A673 (cell line): ENCODE results near the gene S100A3.

Experiments
- EZH2 ChIP-seq: fragments of 200-600 bp; sonication (generic); IDR thresholded peaks from 2 replicates; pipeline ENCODE4 v1.6.1; 2017; ENCODE audit warnings: borderline replicate concordance, low read depth, mild to moderate bottlenecking, mixed read lengths, antibody characterized with exemption, low read length; ENCODE audit not compliant: poor library complexity, severe bottlenecking
- TF ChIP-seq, protein P1 (sequence below): fragments of 300-800, 200-600 bp; sonication (generic); conservative IDR thresholded peaks from 2 replicates; pipeline ENCODE4 v1.5.1; 2017; ENCODE audit warnings: low read depth, mild to moderate bottlenecking, antibody characterized with exemption, low read length, moderate library complexity, mixed read lengths

DNA sequence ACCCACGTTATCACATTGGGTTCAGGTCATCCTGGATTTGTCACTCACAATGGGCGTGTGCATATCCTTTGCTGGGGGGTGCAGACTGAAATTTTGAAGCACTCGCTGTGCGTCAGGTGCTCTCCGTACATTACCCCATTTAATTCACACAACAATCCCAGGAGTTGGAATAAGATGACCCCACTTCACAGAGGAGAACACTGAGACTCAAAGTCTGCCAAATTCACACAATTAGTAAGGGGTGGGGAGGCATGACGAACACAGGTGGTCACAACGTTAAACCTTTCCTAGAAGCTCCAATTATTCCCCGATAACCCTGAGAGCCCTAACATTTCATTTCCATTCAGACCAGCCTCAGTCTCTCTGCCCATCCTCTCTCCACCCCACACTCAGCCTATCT is 20.4 kb upstream of the S100A3 start:
- TF ChIP-seq, protein P1, sequence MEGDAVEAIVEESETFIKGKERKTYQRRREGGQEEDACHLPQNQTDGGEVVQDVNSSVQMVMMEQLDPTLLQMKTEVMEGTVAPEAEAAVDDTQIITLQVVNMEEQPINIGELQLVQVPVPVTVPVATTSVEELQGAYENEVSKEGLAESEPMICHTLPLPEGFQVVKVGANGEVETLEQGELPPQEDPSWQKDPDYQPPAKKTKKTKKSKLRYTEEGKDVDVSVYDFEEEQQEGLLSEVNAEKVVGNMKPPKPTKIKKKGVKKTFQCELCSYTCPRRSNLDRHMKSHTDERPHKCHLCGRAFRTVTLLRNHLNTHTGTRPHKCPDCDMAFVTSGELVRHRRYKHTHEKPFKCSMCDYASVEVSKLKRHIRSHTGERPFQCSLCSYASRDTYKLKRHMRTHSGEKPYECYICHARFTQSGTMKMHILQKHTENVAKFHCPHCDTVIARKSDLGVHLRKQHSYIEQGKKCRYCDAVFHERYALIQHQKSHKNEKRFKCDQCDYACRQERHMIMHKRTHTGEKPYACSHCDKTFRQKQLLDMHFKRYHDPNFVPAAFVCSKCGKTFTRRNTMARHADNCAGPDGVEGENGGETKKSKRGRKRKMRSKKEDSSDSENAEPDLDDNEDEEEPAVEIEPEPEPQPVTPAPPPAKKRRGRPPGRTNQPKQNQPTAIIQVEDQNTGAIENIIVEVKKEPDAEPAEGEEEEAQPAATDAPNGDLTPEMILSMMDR, result no peak
- no peak for TF ChIP-seq EZH2
